Neutrophil (primary cell): Measurements from ENCODE around the gene MBNL2.

Experiments
- H3K27ac ChIP-seq: fragments of 200-600 bp; sonication (generic); 2 replicates; pipeline ENCODE4 v1.5.1; 2016; ENCODE audit warnings: mild to moderate bottlenecking, moderate library complexity
- H3K27me3 ChIP-seq: fragments of 200-600 bp; sonication (generic); 2 replicates; pipeline ENCODE4 v1.6.0; 2016; ENCODE audit warnings: mild to moderate bottlenecking
- H3K36me3 ChIP-seq: fragments of 200-600 bp; sonication (generic); 2 replicates; pipeline ENCODE4 v1.5.1; 2017
- H3K4me1 ChIP-seq, 2 experiments: fragments of 200-600 bp in 1 of 2; sonication (generic) in 1 of 2; 1 replicate in 1 of 2; 2 replicates in 1 of 2; pipeline versions ENCODE4 v1.5.1 to v1.6.1; 2013 to 2016; ENCODE audit warnings: low read depth in 1 of 2, low read length in 1 of 2, mild to moderate bottlenecking in 1 of 2, moderate library complexity in 1 of 2; ENCODE audit not compliant: control insufficient read depth in 1 of 2, insufficient read depth in 1 of 2
- H3K4me3 ChIP-seq, 2 experiments: fragments of 200-600 bp in 1 of 2; sonication (generic) in 1 of 2; 1 replicate in 1 of 2; 2 replicates in 1 of 2; pipeline ENCODE4 v1.5.1; 2013 to 2016; ENCODE audit warnings: low read depth in 1 of 2, low read length in 1 of 2, mild to moderate bottlenecking in 1 of 2, moderate library complexity in 1 of 2
- H3K9me3 ChIP-seq: fragments of 200-600 bp; sonication (generic); 2 replicates; pipeline ENCODE4 v1.5.1; 2016
- CTCF ChIP-seq: fragments of 200-600 bp; sonication (generic); IDR thresholded peaks from 2 replicates; pipeline ENCODE4 v1.5.1; 2016; ENCODE audit warnings: antibody characterized with exemption

The MBNL2 gene

GRCh38 chr13:97332742-97333141 is 110.6 kb downstream of the MBNL2 start:
- H3K27ac ChIP-seq = no peak overlapping the region
- H3K36me3 ChIP-seq = no peaks in the 10 kb centered on the region
- TF ChIP-seq CTCF = no peak
- no peak overlapping the region for H3K4me3 ChIP-seq
- H3K27me3 ChIP-seq = no peaks in the 10 kb centered on the region
- H3K9me3 ChIP-seq = no peaks in the 10 kb centered on the region
- no peaks in the 10 kb centered on the region for H3K4me1 ChIP-seq

- no peak for TF ChIP-seq CTCF
- Histone ChIP-seq H3K9me3 (no peaks in the 10 kb centered on the region), H3K27ac (no peak overlapping the region), H3K27me3 (no peaks in the 10 kb centered on the region), H3K4me3 (no peak overlapping the region), H3K4me1 (no peaks in the 10 kb centered on the region), H3K36me3 (no peaks in the 10 kb centered on the region)
These were observed 111.8 kb downstream of the MBNL2 start for GRCh38 chr13:97333983-97334382.

DNA sequence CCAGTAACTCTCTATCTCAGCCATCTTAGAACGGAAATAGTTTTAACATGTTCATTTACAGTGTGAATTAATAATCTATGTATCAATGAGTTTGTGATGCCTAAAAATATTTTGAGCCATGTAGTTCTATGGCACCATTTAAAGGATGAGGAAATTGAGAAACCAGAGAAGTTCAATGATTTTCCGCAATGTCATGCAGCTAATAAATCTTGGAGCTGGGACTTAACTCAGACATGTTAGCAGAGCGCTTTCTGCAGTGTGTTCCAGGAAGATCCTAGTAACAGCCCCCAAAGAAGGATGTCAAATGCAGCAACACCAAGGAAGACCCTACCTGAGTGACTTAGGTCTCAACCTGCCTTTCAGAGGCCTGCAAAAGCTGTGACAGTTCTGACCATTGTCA is 112.6 kb downstream of the MBNL2 start:
- Histone ChIP-seq H3K4me1 (no peaks in the 10 kb centered on the region), H3K4me3 (no peak overlapping the region), H3K9me3 (no peaks in the 10 kb centered on the region), H3K36me3 (no peaks in the 10 kb centered on the region), H3K27ac (no peak overlapping the region), H3K27me3 (no peaks in the 10 kb centered on the region)
- TF ChIP-seq CTCF = no peak

DNA sequence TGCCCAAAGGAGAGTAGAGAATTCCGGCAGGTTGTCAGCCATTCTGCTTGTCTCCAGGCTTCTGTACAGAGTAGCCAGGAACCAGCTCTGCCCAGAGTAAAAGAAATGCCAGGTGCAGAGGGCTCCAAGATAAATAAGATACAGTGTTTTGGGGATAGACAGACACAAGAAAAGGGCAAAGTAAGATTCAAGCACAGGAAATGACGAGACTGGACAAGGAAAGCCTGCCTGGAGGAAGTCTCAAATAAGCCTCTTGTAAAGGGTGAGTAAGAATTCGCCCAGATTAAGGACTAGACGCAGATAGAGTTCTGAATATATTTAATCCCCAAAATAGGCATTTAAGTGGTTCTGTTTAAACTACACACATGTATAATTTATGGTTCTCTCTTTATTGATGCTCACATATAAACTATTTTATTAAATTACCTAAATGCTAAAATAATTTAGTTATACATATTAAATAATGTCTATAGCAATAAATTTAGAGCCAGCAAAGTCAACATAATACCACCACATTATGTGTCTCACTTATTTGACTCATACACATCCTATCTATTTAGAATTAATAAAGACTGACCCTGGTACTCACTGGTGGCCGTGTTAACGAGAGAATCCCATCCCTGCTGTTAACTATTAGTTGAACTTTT is 113.5 kb downstream of the MBNL2 start:
- Histone ChIP-seq H3K9me3 (no peaks in the 10 kb centered on the region), H3K27me3 (no peaks in the 10 kb centered on the region), H3K36me3 (no peaks in the 10 kb centered on the region), H3K4me1 (no peaks in the 10 kb centered on the region), H3K4me3 (no peak overlapping the region), H3K27ac (no peak overlapping the region)
- TF ChIP-seq CTCF = no peak

DNA sequence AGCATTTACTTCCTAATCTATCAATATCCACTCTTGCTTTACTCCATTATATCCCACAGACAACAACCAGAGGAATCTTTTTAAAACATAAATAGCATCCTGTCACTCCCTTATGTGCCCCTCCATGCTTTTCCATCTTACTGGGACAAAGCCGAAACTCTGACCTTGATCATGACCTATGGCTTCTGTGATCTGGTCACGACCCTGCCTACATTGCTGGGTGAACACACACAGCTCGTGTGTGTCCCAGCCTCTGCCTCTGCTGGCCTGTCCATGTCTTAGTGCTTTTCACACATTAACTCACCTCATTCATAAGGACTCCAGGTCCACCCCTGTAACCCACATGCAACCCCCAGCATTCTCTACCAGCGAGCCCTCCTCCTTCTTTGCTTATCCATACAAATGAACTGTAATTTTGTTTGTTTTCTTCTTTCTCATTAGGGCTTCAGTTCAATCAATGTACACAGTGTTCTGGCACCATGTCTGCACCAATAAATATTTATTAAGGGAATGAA is 115.9 kb downstream of the MBNL2 start:
- no peaks in the 10 kb centered on the region for H3K36me3 ChIP-seq
- H3K4me3 ChIP-seq = no peak overlapping the region
- no peaks in the 10 kb centered on the region for H3K27me3 ChIP-seq
- no peak overlapping the region for H3K27ac ChIP-seq
- no peak for TF ChIP-seq CTCF
- no peaks in the 10 kb centered on the region for H3K4me1 ChIP-seq
- H3K9me3 ChIP-seq = no peaks in the 10 kb centered on the region
